SK-N-SH (cell line): ENCODE results near the gene CNTNAP2. TPM values are rescaled to one million over a fixed set of nuclear protein-coding genes. Genes with fewer than 3 reads are reported as not detected.

Experiments used
- CTCF ChIA-PET: fragments of 300-600, 350-600 bp; formaldehyde crosslinking; extraction: SDS; loops from one replicate; lab custom pipeline; 2021; lab: Yijun Ruan, JAX
- POLR2A ChIA-PET: fragments of 350-600 bp; sonication (Branson Sonifier 250); formaldehyde crosslinking; extraction: SDS; loops from one replicate; lab custom pipeline; 2020; ENCODE audit warnings: antibody characterized with exemption, inconsistent platforms; lab: Yijun Ruan, JAX
- DNase-seq: peaks from one replicate; pipeline ENCODE4 v3.0.0; 2012
- H2AFZ ChIP-seq: fragments of 200-600 bp; sonication (generic); 2 replicates; pipeline ENCODE4 v1.8.1; 2016; ENCODE audit warnings: antibody characterized with exemption, mild to moderate bottlenecking, low read depth
- H3F3A ChIP-seq: fragments of 200-600 bp; sonication (generic); replicated peaks from 2 replicates; pipeline ENCODE3; 2016; ENCODE audit warnings: antibody characterized with exemption, mild to moderate bottlenecking; ENCODE audit not compliant: insufficient read depth
- H3K27ac ChIP-seq, 2 experiments: fragments of 200-500 bp in 1 of 2; fragments of 200-600 bp in 1 of 2; sonication (Bioruptor generic) in 1 of 2; sonication (generic), shearing (Covaris generic) in 1 of 2; 2 replicates each; pipeline versions ENCODE4 v1.5.1 to v1.6.1; 2014 to 2016; ENCODE audit warnings: low read depth in 2 of 2, inconsistent platforms in 1 of 2, low read length in 1 of 2, mild to moderate bottlenecking in 1 of 2, mixed read lengths in 1 of 2
- H3K27me3 ChIP-seq: fragments of 200-600 bp; sonication (generic), shearing (Covaris generic); 2 replicates; pipeline ENCODE4 v1.6.1; 2016; ENCODE audit warnings: mixed run types; ENCODE audit not compliant: insufficient read depth
- H3K36me3 ChIP-seq, 2 experiments: fragments of 200-500 bp in 1 of 2; fragments of 200-600 bp in 1 of 2; sonication (Bioruptor generic) in 1 of 2; sonication (generic) in 1 of 2; replicated peaks in 1 of 2; 2 replicates each; pipeline versions ENCODE3 to v1.5.1; 2014 to 2016; ENCODE audit warnings: low read length in 1 of 2, mild to moderate bottlenecking in 1 of 2; ENCODE audit not compliant: insufficient read depth in 2 of 2, control insufficient read depth in 1 of 2
- H3K4me1 ChIP-seq, 2 experiments: fragments of 200-500 bp in 1 of 2; fragments of 200-600 bp in 1 of 2; sonication (Bioruptor generic) in 1 of 2; sonication (generic), shearing (Covaris generic) in 1 of 2; 2 replicates each; pipeline versions ENCODE4 v1.5.1 to v1.6.1; 2014 to 2016; ENCODE audit warnings: low read depth in 1 of 2, low read length in 1 of 2, mixed run types in 1 of 2; ENCODE audit not compliant: insufficient read depth in 2 of 2, control insufficient read depth in 1 of 2
- H3K4me2 ChIP-seq: fragments of 200-600 bp; sonication (generic), shearing (Covaris generic); 2 replicates; pipeline ENCODE4 v1.6.1; 2017; ENCODE audit warnings: mixed run types
- H3K4me3 ChIP-seq, 2 experiments: fragments of 200-500 bp in 1 of 2; fragments of 200-600 bp in 1 of 2; sonication (Bioruptor generic) in 1 of 2; sonication (generic), shearing (Covaris generic) in 1 of 2; 2 replicates each; pipeline versions ENCODE4 v1.5.1 to v1.8.1; 2014 to 2016; ENCODE audit warnings: low read depth in 2 of 2, inconsistent platforms in 1 of 2, low read length in 1 of 2, mild to moderate bottlenecking in 1 of 2, mixed read lengths in 1 of 2, moderate library complexity in 1 of 2
- H3K79me2 ChIP-seq: fragments of 200-600 bp; sonication (generic); 2 replicates; pipeline ENCODE4 v1.8.1; 2017; ENCODE audit warnings: mild to moderate bottlenecking; ENCODE audit not compliant: insufficient read depth
- H3K9ac ChIP-seq: fragments of 200-600 bp; sonication (generic); 2 replicates; pipeline ENCODE4 v1.6.1; 2017; ENCODE audit warnings: mixed run types
- H3K9me2 ChIP-seq: fragments of 200-600 bp; sonication (generic); 2 replicates; pipeline ENCODE4 v1.6.1; 2017; ENCODE audit warnings: mixed run types
- H3K9me3 ChIP-seq: fragments of 200-600 bp; sonication (generic); 2 replicates; pipeline ENCODE4 v1.6.1; 2017; ENCODE audit warnings: mixed run types, mild to moderate bottlenecking, moderate library complexity
- H4K20me1 ChIP-seq: fragments of 200-600 bp; sonication (generic); 2 replicates; pipeline ENCODE4 v1.6.1; 2017; ENCODE audit warnings: mild to moderate bottlenecking, mixed run types; ENCODE audit not compliant: insufficient read depth
- CHD2 ChIP-seq: fragments of 150-350 bp; IDR thresholded peaks from 2 replicates; pipeline ENCODE4 v1.6.1; 2018; ENCODE audit warnings: low read length; ENCODE audit not compliant: partially characterized antibody
- CTCF ChIP-seq: fragments of 200-600 bp; sonication (generic); IDR thresholded peaks from 2 replicates; pipeline ENCODE4 v1.6.1; 2017; ENCODE audit warnings: antibody characterized with exemption, mild to moderate bottlenecking, moderate library complexity
- ELF1 ChIP-seq: IDR thresholded peaks from 2 replicates; pipeline ENCODE4 v1.4.0; 2012
- EP300 ChIP-seq, 2 experiments: IDR thresholded peaks; 2 replicates each; pipeline versions ENCODE4 v1.4.0 to v1.6.1; 2012; ENCODE audit warnings: borderline replicate concordance in 1 of 2, low read depth in 1 of 2, low read length in 1 of 2
- EZH2phosphoT487 ChIP-seq: fragments of 200-600 bp; sonication (generic); IDR thresholded peaks from 2 replicates; pipeline ENCODE4 v1.6.1; 2017; ENCODE audit warnings: low read depth, mixed run types, mild to moderate bottlenecking, antibody characterized with exemption, moderate library complexity, borderline replicate concordance
- FOSL2 ChIP-seq: IDR thresholded peaks from 2 replicates; pipeline ENCODE4 v1.4.0; 2012; ENCODE audit warnings: low read depth, mild to moderate bottlenecking, moderate library complexity, borderline replicate concordance
- FOXM1 ChIP-seq: IDR thresholded peaks from 2 replicates; pipeline ENCODE4 v1.4.0; 2012; ENCODE audit warnings: low read depth, mild to moderate bottlenecking
- IRF3 ChIP-seq: fragments of 150-350 bp; IDR thresholded peaks from 2 replicates; pipeline ENCODE4 v1.6.1; 2016; ENCODE audit warnings: mild to moderate bottlenecking, low read depth, low read length
- JUND ChIP-seq: IDR thresholded peaks from 2 replicates; pipeline ENCODE4 v1.4.0; 2012
- MAX ChIP-seq: IDR thresholded peaks from 2 replicates; pipeline ENCODE4 v1.4.0; 2012; ENCODE audit warnings: low read depth
- MXI1 ChIP-seq: IDR thresholded peaks from 2 replicates; pipeline ENCODE4 v1.6.1; 2012; ENCODE audit warnings: mild to moderate bottlenecking, low read depth, low read length, improper control_type of control experiment
- NFIC ChIP-seq: IDR thresholded peaks from 2 replicates; pipeline ENCODE4 v1.4.0; 2012; ENCODE audit warnings: borderline replicate concordance
- NRF1 ChIP-seq: IDR thresholded peaks from 2 replicates; pipeline ENCODE4 v1.6.1; 2012; ENCODE audit warnings: low read depth, mild to moderate bottlenecking, low read length
- RCOR1 ChIP-seq: fragments of 150-350 bp; IDR thresholded peaks from 2 replicates; pipeline ENCODE4 v1.6.1; 2017; ENCODE audit warnings: antibody characterized with exemption, low read length
- TAF1 ChIP-seq: IDR thresholded peaks from 2 replicates; pipeline ENCODE4 v1.6.1; 2012; ENCODE audit warnings: low read depth, mild to moderate bottlenecking, low read length, moderate library complexity, borderline replicate concordance
- TCF12 ChIP-seq: IDR thresholded peaks from 2 replicates; pipeline ENCODE4 v1.4.0; 2012
- USF2 ChIP-seq: fragments of 150-350 bp; IDR thresholded peaks from 2 replicates; pipeline ENCODE4 v1.6.1; 2017; ENCODE audit warnings: antibody characterized with exemption, low read length, low read depth, borderline replicate concordance
- YY1 ChIP-seq: IDR thresholded peaks from 2 replicates; pipeline ENCODE4 v1.4.0; 2012; ENCODE audit warnings: low read depth, mild to moderate bottlenecking
- ZBTB33 ChIP-seq: IDR thresholded peaks from 2 replicates; pipeline ENCODE4 v1.4.0; 2012; ENCODE audit warnings: low read depth, borderline replicate concordance
- WGBS: methylation state at CpG from one replicate; pipeline ENCODE4 v1.1.6; 2017; ENCODE audit warnings: low lambda C conversion rate; 5-methylcytosine and 5-hydroxymethylcytosine counted together
- polyA plus RNA-seq, 3 experiments: library from polyadenylated mRNA; depleted of rRNA; stranded (reverse); fragments of >200 nt; gene quantifications; 2 replicates each; pipeline ENCODE4 v1.2.3, GENCODE V29; 2012

Gene CNTNAP2
- polyA plus RNA-seq, 1 of the 3 experiments (the other 2 are of a cell fraction), result 3.4 TPM

GRCh38 chr7:146557971-146558469 is 441.4 kb downstream of the CNTNAP2 start:
- POLR2A ChIA-PET, result no interaction called here
- 18% methylated on average over 4 of the region's 4 CpGs for WGBS
- H3K79me2 ChIP-seq, result no peaks in the 10 kb centered on the region
- no peaks in the 10 kb centered on the region for H3K9me2 ChIP-seq
- H3K4me2 ChIP-seq, result no peak overlapping the region
- no peak overlapping the region for H3K9ac ChIP-seq
- no peak overlapping the region for H3K4me3 ChIP-seq
- no peak for DNase-seq
- TF ChIP-seq IRF3 (no peak), MXI1 (0 out of 2 replicates have a peak, but pooled peaks have one; percentile 19), NFIC (no peak)
- H3K27ac ChIP-seq, result no peak overlapping the region
- H2AFZ ChIP-seq, result no peak overlapping the region
- no peaks in the 10 kb centered on the region for H3K36me3 ChIP-seq
- H3F3A ChIP-seq, result no peaks in the 10 kb centered on the region
- H4K20me1 ChIP-seq, result no peaks in the 10 kb centered on the region
- peaks cover 0 to 3% of the 10 kb centered on the region in 2 experiments; a peak in 1 of 4 replicates for H3K4me1 ChIP-seq
- no peaks in the 10 kb centered on the region for H3K9me3 ChIP-seq
- no peaks in the 10 kb centered on the region for H3K27me3 ChIP-seq
- CTCF ChIA-PET, result no interaction called here

GRCh38 chr7:146565872-146566271 is 449.3 kb downstream of the CNTNAP2 start:
- no peak for DNase-seq
- H3F3A ChIP-seq, result no peaks in the 10 kb centered on the region
- 77% methylated on average over 3 of the region's 3 CpGs for WGBS
- no peaks in the 10 kb centered on the region for H3K27me3 ChIP-seq
- no peak overlapping the region for H3K9ac ChIP-seq
- no peaks in the 10 kb centered on the region for H3K9me2 ChIP-seq
- CTCF ChIA-PET, result interaction anchor here (0.9 to 1.0 kb wide), 2 partner anchors 12 to 13 kb away, joined by 3 read pairs; no protein-coding TSS in a partner anchor
- no peak overlapping the region for H3K4me3 ChIP-seq
- no peaks in the 10 kb centered on the region for H3K79me2 ChIP-seq
- no peaks in the 10 kb centered on the region for H3K9me3 ChIP-seq
- no peak overlapping the region; the same call in 1 of the 2 replicates for H3K4me2 ChIP-seq
- TF ChIP-seq RCOR1 (no peak), EP300 (IDR thresholded peaks at IDR 0.05; ENCODE audit: borderline replicate concordance in 1 of 2, low read depth in 1 of 2, low read length in 1 of 2) (no peak), USF2 (no peak), EZH2phosphoT487 (no peak), ELF1 (no peak), MAX (no peak), NFIC (no peak), FOXM1 (no peak), CTCF (no peak), CHD2 (no peak), ZBTB33 (no peak), JUND (no peak), TCF12 (no peak), NRF1 (no peak), TAF1 (no peak), FOSL2 (no peak), YY1 (no peak)
- no peak overlapping the region for H2AFZ ChIP-seq
- H3K36me3 ChIP-seq, result no peaks in the 10 kb centered on the region
- no peak overlapping the region for H3K27ac ChIP-seq
- H3K4me1 ChIP-seq, result no peaks in the 10 kb centered on the region
- POLR2A ChIA-PET, result no interaction called here
- no peaks in the 10 kb centered on the region for H4K20me1 ChIP-seq
